Gastroesophageal sphincter (tissue), 4 donors: ENCODE results near the gene HOXB2. TPM values are rescaled to one million over a fixed set of nuclear protein-coding genes. Genes with fewer than 3 reads are reported as not detected.
A peak's percentile ranks its signal among the peaks of the same experiment; 100 is the strongest.

ENCODE experiments used
- ATAC-seq: fragments of 150-250 bp; one replicate; pipeline ENCODE4 v1.9.1; 2016; ENCODE audit warnings: mild to moderate bottlenecking, moderate library complexity
- H3K27ac ChIP-seq, 4 donors: fragments of 200-600 bp; sonication (generic) in 3 of 4; 1 replicate in 3 of 4; 2 replicates in 1 of 4; pipeline ENCODE4 v1.5.1; 2016 to 2019
- H3K27me3 ChIP-seq: fragments of 200-600 bp; sonication (generic); one replicate; pipeline ENCODE4 v1.5.1; 2019
- H3K36me3 ChIP-seq, 2 donors: fragments of 200-600 bp; sonication (generic); one replicate each; pipeline ENCODE4 v1.5.1; 2019; ENCODE audit warnings: control low read depth in 1 of 2
- H3K4me1 ChIP-seq, 3 donors: fragments of 200-600 bp; sonication (generic); 1 replicate in 2 of 3; 2 replicates in 1 of 3; pipeline ENCODE4 v1.5.1; 2016 to 2019; ENCODE audit warnings: control low read depth in 2 of 3
- H3K4me3 ChIP-seq, 2 donors: fragments of 200-600 bp; sonication (generic); one replicate each; pipeline ENCODE4 v1.5.1; 2019; ENCODE audit warnings: mild to moderate bottlenecking in 1 of 2, moderate library complexity in 1 of 2
- H3K9me3 ChIP-seq, 3 donors: fragments of 200-600 bp; sonication (generic); one replicate each; pipeline ENCODE4 v1.5.1; 2017 to 2019; ENCODE audit warnings: control low read depth in 2 of 3
- EP300 ChIP-seq: sonication (generic); formaldehyde crosslinking; IDR thresholded peaks from one replicate; pipeline ENCODE4 v1.6.1; 2017; ENCODE audit warnings: antibody characterized with exemption, mild to moderate bottlenecking
- POLR2A ChIP-seq, 2 donors: fragments of 450-650 bp; IDR thresholded peaks; one replicate each; pipeline ENCODE4 v1.6.1; 2017; ENCODE audit warnings: antibody characterized with exemption in 2 of 2, mild to moderate bottlenecking in 2 of 2, moderate library complexity in 1 of 2
- POLR2AphosphoS5 ChIP-seq: sonication (generic); formaldehyde crosslinking; IDR thresholded peaks from one replicate; pipeline ENCODE4 v1.6.1; 2017; ENCODE audit warnings: antibody characterized with exemption
- WGBS, 2 donors: methylation state at CpG; one replicate each; pipeline ENCODE4 v1.1.5; 2018; ENCODE audit warnings: low coverage in 1 of 2; 5-methylcytosine and 5-hydroxymethylcytosine counted together
- total RNA-seq, 4 donors: library from RNA; depleted of rRNA; stranded (reverse); fragments of >200 nt; gene quantifications; one replicate each; pipeline ENCODE4 v1.1.0, GENCODE V29; 2016
- TF ChIP-seq, protein P1 (sequence below), 4 experiments: fragments of 200-600 bp in 2 of 4; fragments of 450-650 bp in 2 of 4; sonication (generic) in 1 of 4; IDR thresholded peaks; one replicate each; pipeline ENCODE4 v1.5.1; 2017 to 2019; ENCODE audit warnings: antibody characterized with exemption in 4 of 4, mild to moderate bottlenecking in 2 of 4, moderate library complexity in 2 of 4

Gene HOXB2
- total RNA-seq, 4 donors from 2014 or later, result 28.7 to 65.2 (median 38.8) TPM

DNA sequence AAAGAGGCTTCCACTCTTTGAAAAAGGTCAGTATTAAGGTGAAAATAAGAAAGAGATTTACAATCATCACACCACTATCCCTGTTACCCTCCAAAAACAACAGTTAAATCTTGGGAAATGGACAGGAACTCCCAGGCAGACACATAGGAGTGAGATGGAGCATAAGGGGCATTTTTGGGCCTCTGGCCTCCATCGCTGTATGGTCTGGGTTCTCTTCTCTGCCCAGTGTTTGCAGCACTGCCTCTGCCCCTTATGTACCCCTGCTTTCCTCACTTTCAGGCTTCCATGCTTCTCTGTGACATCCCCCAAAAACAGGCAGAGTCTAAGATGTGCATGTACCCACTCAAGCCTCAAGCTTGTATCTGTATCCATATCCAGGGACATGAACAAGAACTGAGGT lies 630 bp upstream of the HOXB2 start:
- no peak for ATAC-seq
- WGBS, 2 donors, result 100% methylated on average over 1 of the region's 1 CpG; no CpG with 5 or more reads in 1 of the 2 donors
- no peaks in the 10 kb centered on the region for H3K9me3 ChIP-seq
- H3K4me3 ChIP-seq, result no peak overlapping the region
- H3K27ac ChIP-seq, result peak overlapping the region; percentile 90 to 98 (median 96)
- TF ChIP-seq, protein P1, sequence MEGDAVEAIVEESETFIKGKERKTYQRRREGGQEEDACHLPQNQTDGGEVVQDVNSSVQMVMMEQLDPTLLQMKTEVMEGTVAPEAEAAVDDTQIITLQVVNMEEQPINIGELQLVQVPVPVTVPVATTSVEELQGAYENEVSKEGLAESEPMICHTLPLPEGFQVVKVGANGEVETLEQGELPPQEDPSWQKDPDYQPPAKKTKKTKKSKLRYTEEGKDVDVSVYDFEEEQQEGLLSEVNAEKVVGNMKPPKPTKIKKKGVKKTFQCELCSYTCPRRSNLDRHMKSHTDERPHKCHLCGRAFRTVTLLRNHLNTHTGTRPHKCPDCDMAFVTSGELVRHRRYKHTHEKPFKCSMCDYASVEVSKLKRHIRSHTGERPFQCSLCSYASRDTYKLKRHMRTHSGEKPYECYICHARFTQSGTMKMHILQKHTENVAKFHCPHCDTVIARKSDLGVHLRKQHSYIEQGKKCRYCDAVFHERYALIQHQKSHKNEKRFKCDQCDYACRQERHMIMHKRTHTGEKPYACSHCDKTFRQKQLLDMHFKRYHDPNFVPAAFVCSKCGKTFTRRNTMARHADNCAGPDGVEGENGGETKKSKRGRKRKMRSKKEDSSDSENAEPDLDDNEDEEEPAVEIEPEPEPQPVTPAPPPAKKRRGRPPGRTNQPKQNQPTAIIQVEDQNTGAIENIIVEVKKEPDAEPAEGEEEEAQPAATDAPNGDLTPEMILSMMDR (IDR thresholded peaks at IDR 0.05), result no peak
- TF ChIP-seq POLR2AphosphoS5, result no peak
- no peak for TF ChIP-seq EP300
- TF ChIP-seq POLR2A (IDR thresholded peaks at IDR 0.05), result no peak
- H3K4me1 ChIP-seq, result peaks cover 11 to 70% (median 44%) of the 10 kb centered on the region in 3 donors
- no peaks in the 10 kb centered on the region for H3K27me3 ChIP-seq
- peaks cover 0 to 14% of the 10 kb centered on the region in 2 donors for H3K36me3 ChIP-seq

DNA sequence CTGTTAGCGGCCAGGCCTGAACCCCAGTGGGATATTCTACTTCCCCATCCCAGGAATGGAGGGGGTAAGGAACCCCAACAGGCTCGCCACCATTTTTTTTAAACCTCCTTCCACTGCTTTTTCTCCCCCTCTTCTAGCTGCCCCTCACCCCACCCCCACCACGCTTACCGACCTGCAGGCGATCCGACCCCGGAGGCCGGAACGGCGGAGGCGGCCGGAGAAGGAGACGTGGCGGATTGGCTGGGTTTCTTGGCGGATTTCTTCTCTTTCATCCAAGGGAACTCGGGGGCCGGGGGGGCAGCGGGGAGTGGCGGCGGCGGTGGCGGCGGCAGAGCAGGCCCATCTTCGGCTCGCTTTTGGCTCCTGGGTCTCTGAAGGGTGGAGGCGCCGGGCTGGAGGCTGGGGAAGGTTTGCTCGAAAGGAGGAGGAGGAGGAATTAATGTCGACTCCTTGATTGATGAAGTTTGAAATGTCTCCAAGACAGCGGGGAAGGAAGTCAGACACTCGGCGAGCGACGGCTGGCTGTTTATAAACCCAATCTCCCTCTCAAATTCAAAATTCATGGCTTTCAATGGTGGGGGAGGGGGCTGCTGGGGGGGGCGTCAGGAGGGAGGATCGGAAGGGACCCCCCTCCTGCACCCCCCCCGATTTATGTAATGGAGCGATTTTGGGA lies 424 bp downstream of the HOXB2 start:
- ATAC-seq, result peak; percentile 87
- WGBS, 2 donors, result 0 to 19% methylated on average over 8 to 23 of the region's 38 CpGs

DNA sequence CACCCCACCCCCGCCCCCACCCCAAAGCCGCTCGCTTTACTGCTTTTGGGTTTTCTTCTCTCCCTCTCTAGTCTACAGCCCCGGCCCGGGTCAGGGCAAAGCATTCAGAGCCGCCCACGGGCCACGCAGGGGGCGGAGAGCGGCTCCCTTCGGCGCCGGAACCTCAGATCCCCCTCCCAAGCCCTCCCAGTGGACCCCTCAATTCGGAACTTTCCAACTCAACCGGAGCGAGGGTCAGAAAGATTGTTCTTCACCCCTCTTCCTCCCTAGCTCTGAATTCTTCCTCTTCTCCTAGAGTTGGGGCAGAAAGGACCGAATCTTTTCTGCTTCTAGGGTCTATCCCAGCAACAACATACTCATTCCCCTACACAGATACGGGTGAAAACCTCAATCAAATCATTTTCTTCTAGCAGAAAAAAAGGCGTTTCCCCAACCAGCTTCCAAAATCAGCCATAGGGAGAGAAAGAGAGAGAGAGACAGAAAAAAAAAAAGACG lies 1.0 kb downstream of the HOXB2 start:
- no peak for ATAC-seq
- H3K4me1 ChIP-seq, result peaks cover 11 to 62% (median 42%) of the 10 kb centered on the region in 3 donors
- no peaks in the 10 kb centered on the region for H3K9me3 ChIP-seq
- TF ChIP-seq, protein P1 (IDR thresholded peaks at IDR 0.05), result no peak
- TF ChIP-seq POLR2AphosphoS5 (no peak), EP300 (no peak), POLR2A (IDR thresholded peaks at IDR 0.05) (no peak)
- no peaks in the 10 kb centered on the region for H3K27me3 ChIP-seq
- H3K27ac ChIP-seq, result peak overlapping the region; percentile 90 to 98 (median 96)
- H3K4me3 ChIP-seq, result peak overlapping the region; percentile 73 to 81
- peaks cover 0 to 5% of the 10 kb centered on the region in 2 donors for H3K36me3 ChIP-seq
- 0 to 2% methylated on average over 2 to 11 of the region's 20 CpGs for WGBS, 2 donors

More for the DNA sequence above, 424 bp downstream of the HOXB2 start:
- Histone ChIP-seq H3K27me3 (no peaks in the 10 kb centered on the region), H3K9me3 (no peaks in the 10 kb centered on the region), H3K4me1 (peaks cover 11 to 68% (median 42%) of the 10 kb centered on the region in 3 donors), H3K27ac (peak overlapping the region; percentile 90 to 98 (median 96)), H3K4me3 (peak overlapping the region; percentile 73 to 81), H3K36me3 (peaks cover 0 to 5% of the 10 kb centered on the region in 2 donors)
- TF ChIP-seq POLR2A (IDR thresholded peaks at IDR 0.05), result peak in 1 of 2 donors; percentile 25
- TF ChIP-seq, protein P1 (IDR thresholded peaks at IDR 0.05), result no peak
- no peak for TF ChIP-seq EP300
- peak; percentile 72 for TF ChIP-seq POLR2AphosphoS5

DNA sequence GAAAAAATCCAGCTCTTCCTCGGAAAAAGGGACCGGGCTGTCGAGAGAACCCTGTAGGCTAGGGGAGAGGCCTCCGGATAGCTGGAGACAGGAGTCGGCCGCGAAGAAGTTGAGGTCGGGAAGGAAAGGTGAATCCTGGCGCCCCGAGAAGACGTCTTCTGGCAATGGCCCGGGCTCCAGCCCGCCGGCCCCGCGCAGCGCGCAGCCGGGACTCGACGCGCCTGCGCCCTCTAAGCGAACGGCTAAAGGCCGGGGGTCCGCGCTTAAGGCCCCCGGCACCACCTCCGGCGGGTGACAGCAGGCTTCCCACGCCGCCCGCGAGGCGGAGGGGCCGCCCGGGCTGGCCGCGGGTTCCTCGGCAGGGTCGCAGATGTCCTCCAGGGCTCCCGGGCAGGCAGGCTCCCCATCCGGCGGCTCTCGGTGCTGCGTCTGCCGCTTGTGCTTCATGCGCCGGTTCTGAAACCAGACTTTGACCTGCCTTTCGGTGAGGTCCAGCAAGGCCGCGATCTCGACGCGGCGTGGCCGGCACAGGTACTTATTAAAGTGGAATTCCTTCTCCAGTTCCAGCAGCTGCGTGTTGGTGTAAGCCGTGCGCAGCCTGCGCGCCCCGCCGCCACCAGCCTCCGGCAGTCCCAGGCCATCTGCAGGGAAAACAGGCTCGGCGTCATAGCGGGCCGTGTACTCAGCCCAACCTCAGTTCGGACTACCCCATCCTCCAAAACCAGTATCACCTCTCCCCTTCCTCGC lies 1.6 kb downstream of the HOXB2 start:
- 0 to 1% methylated on average over 11 to 18 of the region's 72 CpGs for WGBS, 2 donors
- Histone ChIP-seq H3K4me3 (peak overlapping the region; percentile 73 to 81), H3K27me3 (no peaks in the 10 kb centered on the region)

More for the DNA sequence above, 1.6 kb downstream of the HOXB2 start:
- TF ChIP-seq POLR2A (IDR thresholded peaks at IDR 0.05), result peak in 1 of 2 donors; percentile 21
- TF ChIP-seq EP300, result no peak
- peak; percentile 11 for TF ChIP-seq POLR2AphosphoS5
- TF ChIP-seq, protein P1 (IDR thresholded peaks at IDR 0.05), result peak in 3 of 4 experiments; percentile 35 to 58 (median 43)
- peaks cover 0 to 5% of the 10 kb centered on the region in 2 donors for H3K36me3 ChIP-seq
- ATAC-seq, result no peak
- peaks cover 8 to 56% (median 39%) of the 10 kb centered on the region in 3 donors for H3K4me1 ChIP-seq
- H3K27ac ChIP-seq, result peak overlapping the region; percentile 90 to 98 (median 96)
- H3K9me3 ChIP-seq, result no peaks in the 10 kb centered on the region
